ENCODE measurements around the gene EMP1.

- TF ChIP-seq CTCFL (IDR thresholded peaks at IDR 0.05; ENCODE audit: borderline replicate concordance, insufficient read depth, low read depth, low read length, poor library complexity, severe bottlenecking) (no peak), CTCF (IDR thresholded peaks at IDR 0.05 in 2 of 3, conservative IDR thresholded peaks at IDR 0.05 in 1 of 3; ENCODE audit: insufficient read depth in 2 of 3, low read depth in 1 of 3, low read length in 3 of 3) (no peak), POLR2A (conservative IDR thresholded peaks at IDR 0.05) (no peak), CREB1 (IDR thresholded peaks at IDR 0.05) (no peak), CREB1 (CRISPR knock-in tag; IDR thresholded peaks at IDR 0.05) (no peak), JUND (IDR thresholded peaks at IDR 0.05; ENCODE audit: borderline replicate concordance, low read depth, low read length) (no peak), JUND (tag; IDR thresholded peaks at IDR 0.05; ENCODE audit: borderline replicate concordance, low read depth, low read length) (no peak), BHLHE40 (IDR thresholded peaks at IDR 0.05; ENCODE audit: low read length) (no peak), SIN3A (IDR thresholded peaks at IDR 0.05; ENCODE audit: borderline replicate concordance in 2 of 2, control insufficient read depth in 1 of 2, low read depth in 2 of 2, low read length in 2 of 2) (no peak), CBX2 (IDR thresholded peaks at IDR 0.05; ENCODE audit: insufficient read depth, low read length, poor library complexity, severe bottlenecking) (no peak), SIRT6 (IDR thresholded peaks at IDR 0.05; ENCODE audit: low read depth, low read length) (no peak), ZBTB1 (CRISPR knock-in tag; IDR thresholded peaks at IDR 0.05; ENCODE audit: borderline replicate concordance, low read depth) (no peak)
These were observed 10.0 kb downstream of the EMP1 start for GRCh38 chr12:13206560-13206897.
